D721Med (cell line): ENCODE measurements around the gene IQCK.
A peak's percentile ranks its signal among the peaks of the same experiment; 100 is the strongest.

Experiments
- DNase-seq: peaks from one replicate; pipeline ENCODE4 v3.0.0; 2011; ENCODE audit warnings: low spot score; ENCODE audit not compliant: insufficient read length
- FAIRE-seq: peaks from 2 replicates; lab custom pipeline; 2011; peaks lifted over from hg19 to GRCh38; lab: Jason Lieb, UNC
- TF ChIP-seq, protein P1 (sequence below): IDR thresholded peaks from 2 replicates; pipeline ENCODE4 v1.5.1; 2012; ENCODE audit warnings: mild to moderate bottlenecking, control low read depth; ENCODE audit not compliant: insufficient read depth; ENCODE audit errors: missing control alignments

Gene IQCK

GRCh38 chr16:19883296-19883965 lies 165.4 kb downstream of the IQCK start:
- DNase-seq = no peak
- TF ChIP-seq, protein P1, sequence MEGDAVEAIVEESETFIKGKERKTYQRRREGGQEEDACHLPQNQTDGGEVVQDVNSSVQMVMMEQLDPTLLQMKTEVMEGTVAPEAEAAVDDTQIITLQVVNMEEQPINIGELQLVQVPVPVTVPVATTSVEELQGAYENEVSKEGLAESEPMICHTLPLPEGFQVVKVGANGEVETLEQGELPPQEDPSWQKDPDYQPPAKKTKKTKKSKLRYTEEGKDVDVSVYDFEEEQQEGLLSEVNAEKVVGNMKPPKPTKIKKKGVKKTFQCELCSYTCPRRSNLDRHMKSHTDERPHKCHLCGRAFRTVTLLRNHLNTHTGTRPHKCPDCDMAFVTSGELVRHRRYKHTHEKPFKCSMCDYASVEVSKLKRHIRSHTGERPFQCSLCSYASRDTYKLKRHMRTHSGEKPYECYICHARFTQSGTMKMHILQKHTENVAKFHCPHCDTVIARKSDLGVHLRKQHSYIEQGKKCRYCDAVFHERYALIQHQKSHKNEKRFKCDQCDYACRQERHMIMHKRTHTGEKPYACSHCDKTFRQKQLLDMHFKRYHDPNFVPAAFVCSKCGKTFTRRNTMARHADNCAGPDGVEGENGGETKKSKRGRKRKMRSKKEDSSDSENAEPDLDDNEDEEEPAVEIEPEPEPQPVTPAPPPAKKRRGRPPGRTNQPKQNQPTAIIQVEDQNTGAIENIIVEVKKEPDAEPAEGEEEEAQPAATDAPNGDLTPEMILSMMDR = no peak
- no peak for FAIRE-seq

DNA sequence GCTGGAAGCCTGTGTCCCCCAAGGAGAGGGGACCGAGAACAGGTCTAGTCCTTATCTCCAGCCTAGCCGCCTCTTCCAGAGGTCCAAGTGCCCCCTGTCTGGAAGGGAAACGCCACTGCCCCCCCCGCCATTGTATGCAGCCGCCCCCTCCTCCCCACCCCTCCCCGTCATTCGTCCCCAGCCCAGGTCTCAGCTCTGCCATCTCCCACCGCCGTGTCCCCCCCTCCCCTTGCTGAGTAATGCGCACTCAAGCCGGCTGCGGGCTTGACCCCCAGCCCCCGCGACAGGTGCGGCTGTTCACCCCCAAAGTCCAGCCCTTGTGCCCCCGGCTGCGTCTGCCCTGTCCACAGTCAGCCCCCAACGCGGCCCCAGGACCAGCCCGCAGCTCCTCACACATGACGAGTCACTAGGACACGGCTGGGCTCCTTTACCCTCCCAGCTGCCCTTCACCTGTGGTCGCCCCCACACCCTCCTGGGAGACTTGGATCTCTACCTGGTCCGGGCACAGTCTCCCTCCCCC lies 166.0 kb downstream of the IQCK start:
- FAIRE-seq (no peak), DNase-seq (no peak)
- TF ChIP-seq, protein P1 = no peak

- no peak for FAIRE-seq
- TF ChIP-seq, protein P1 = peak; percentile 29
Measured at GRCh38 chr16:19884611-19885450, 166.8 kb downstream of the IQCK start, which contains the start of gene GPRC5B. TSS of gene GPRC5B (minus strand) at chr16:19884848. CDS start at chr16:19872845, 12,003 bp downstream.

DNA sequence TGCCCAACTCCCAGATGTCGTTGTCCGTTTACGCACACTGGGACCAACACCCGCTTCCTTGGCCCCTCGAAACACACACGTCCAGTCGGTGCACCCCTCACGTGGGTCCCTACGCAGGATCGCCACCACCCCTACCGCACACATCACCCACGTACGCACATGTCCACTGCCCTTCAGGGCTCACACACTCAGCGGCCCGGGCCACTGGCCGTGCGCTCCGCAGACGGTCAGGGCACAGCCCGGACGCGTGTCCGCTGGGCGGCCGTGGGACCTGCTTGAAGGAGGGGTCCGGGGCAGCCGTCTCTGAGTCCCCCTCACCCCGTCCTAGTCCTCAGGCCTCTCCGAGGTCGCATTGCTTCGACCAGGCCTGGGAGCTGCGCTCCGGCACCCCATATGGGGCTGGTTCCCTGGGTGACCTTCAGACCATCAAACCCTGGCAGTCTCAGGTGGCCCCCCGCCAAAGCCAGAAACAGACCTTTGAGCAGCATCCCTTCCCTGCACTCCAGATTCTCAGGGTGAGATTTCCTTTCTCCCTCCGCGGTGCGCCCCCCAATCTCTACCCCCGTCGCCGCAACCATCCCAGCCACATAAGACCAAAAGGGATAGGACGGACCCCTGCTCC lies 167.5 kb downstream of the IQCK start:
- FAIRE-seq (no peak), DNase-seq (no peak)
- TF ChIP-seq, protein P1 = no peak

More at GRCh38 chr16:19884611-19885450, 166.8 kb downstream of the IQCK start, which contains the start of gene GPRC5B:
- no peak for DNase-seq

DNA sequence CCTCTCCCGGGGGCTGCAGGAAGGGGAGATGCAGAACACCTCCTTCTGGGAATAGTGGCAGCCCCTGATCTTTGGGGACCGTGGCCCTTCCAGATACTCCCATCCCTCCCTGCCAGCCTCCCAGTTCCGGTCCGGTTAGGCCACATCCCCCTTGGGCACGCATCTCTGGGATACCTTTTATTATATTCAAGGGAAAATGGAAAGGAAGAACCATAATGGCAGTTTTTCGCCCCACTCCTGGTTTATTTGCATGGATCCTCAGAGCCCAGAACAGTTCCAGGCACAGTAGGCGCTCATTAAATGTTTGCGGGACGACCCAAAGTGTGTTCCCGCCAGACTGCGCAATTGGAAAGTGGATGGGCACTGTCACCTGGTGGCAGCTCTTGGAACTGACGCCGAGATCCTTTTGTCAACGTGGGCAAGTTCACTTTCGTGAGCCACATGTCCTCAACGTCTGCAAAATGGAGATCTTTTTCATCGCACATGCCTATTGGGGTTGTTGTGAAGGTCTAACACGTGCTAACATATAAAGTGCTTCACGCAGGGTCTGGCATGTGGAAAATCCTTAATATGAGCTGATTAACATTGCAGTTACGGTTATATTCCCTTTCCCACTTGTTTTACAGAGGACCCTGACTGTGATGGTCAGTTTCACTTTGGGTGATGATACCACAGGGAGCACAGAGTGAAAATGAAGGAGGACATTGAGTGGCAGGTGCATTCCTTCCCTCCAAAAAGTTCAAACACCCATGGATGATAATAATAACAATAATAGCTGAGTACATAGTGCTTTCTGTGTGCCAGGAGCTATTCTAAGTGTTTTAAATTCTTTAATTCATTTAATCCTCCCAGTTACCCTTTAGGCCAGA lies 168.2 kb downstream of the IQCK start:
- TF ChIP-seq, protein P1 = peak; percentile 97
- DNase-seq (no peak), FAIRE-seq (no peak)

- TF ChIP-seq, protein P1 = no peak
Measured at GRCh38 chr16:19888834-19889233, 170.8 kb downstream of the IQCK start.

More at GRCh38 chr16:19888834-19889233, 170.8 kb downstream of the IQCK start:
- DNase-seq = no peak
- FAIRE-seq = no peak
